HCT116 (cell line): ENCODE results near the gene IMMP2L. TPM values are rescaled to one million over a fixed set of nuclear protein-coding genes. Genes with fewer than 3 reads are reported as not detected.

ENCODE experiments used
- ATAC-seq: fragments of 200-7000 bp; cut with Tn5 transposase; 2 replicates; pipeline ENCODE4 v1.9.1; 2020; ENCODE audit warnings: mild to moderate bottlenecking, moderate library complexity
- BruUV-seq: library from RNA; stranded (reverse); fragments of 400-500 nt; replicated peaks from 2 replicates; lab custom pipeline; 2021; lab: Mats Ljungman, UMichigan
- CTCF ChIA-PET: fragments of 300-600 bp; sonication (Branson Sonifier 250); formaldehyde crosslinking; loops from one replicate; lab custom pipeline; 2021; ENCODE audit warnings: antibody characterized with exemption; lab: Charles Lee
- POLR2A ChIA-PET: fragments of 300-600, 350-600 bp; sonication (Branson Sonifier 250); formaldehyde crosslinking; loops from one replicate; lab custom pipeline; 2021; ENCODE audit warnings: antibody characterized with exemption; lab: Charles Lee
- RAD21 ChIA-PET, 2 experiments: fragments of 300-600 bp; sonication (Branson Sonifier 250); formaldehyde crosslinking; loops; one replicate each; lab custom pipeline; 2023; ENCODE audit warnings: low total read pairs in 2 of 2; ENCODE audit not compliant: uncharacterized antibody in 2 of 2, unreplicated experiment in 2 of 2, low non-redundant PET in 1 of 2; lab: Charles Lee
- DNase-seq: peaks from one replicate; pipeline ENCODE4 v3.0.0-alpha.2; 2010; ENCODE audit warnings: low read depth, low spot score
- H2AFZ ChIP-seq: fragments of 200-600 bp; shearing (Covaris generic), sonication (generic); 2 replicates; pipeline ENCODE4 v1.6.1; 2017; ENCODE audit warnings: low read depth, mixed run types, mixed read lengths, antibody characterized with exemption, low read length; ENCODE audit not compliant: poor library complexity, severe bottlenecking
- H3K27ac ChIP-seq: 2 replicates; pipeline ENCODE4 v1.5.1; 2012; ENCODE audit warnings: low read depth, low read length
- H3K27me3 ChIP-seq: fragments of 200-600 bp; sonication (generic); 2 replicates; pipeline ENCODE4 v1.6.1; 2016; ENCODE audit warnings: mixed run types, low read length, mixed read lengths; ENCODE audit not compliant: insufficient read depth
- H3K36me3 ChIP-seq, 2 experiments: fragments of 200-500 bp in 1 of 2; fragments of 200-600 bp in 1 of 2; sonication (Bioruptor generic) in 1 of 2; sonication (generic) in 1 of 2; 2 replicates each; pipeline versions ENCODE4 v1.5.1 to v1.6.1; 2014 to 2016; ENCODE audit warnings: low read length in 2 of 2, inconsistent platforms in 1 of 2, mixed read lengths in 1 of 2, mixed run types in 1 of 2; ENCODE audit not compliant: insufficient read depth in 2 of 2, control insufficient read depth in 1 of 2
- H3K4me1 ChIP-seq, 2 experiments: fragments of 200-600 bp in 1 of 2; sonication (generic) in 1 of 2; 2 replicates each; pipeline versions ENCODE4 v1.5.1 to v1.6.1; 2012 to 2017; ENCODE audit warnings: low read length in 2 of 2, inconsistent platforms in 1 of 2, mild to moderate bottlenecking in 1 of 2, mixed read lengths in 1 of 2, mixed run types in 1 of 2, moderate library complexity in 1 of 2; ENCODE audit not compliant: insufficient read depth in 2 of 2, control insufficient read depth in 1 of 2
- H3K4me2 ChIP-seq: fragments of 200-600 bp; sonication (generic); 2 replicates; pipeline ENCODE4 v1.6.1; 2017; ENCODE audit warnings: mixed run types, low read length, mixed read lengths
- H3K4me3 ChIP-seq, 2 experiments: fragments of 200-600 bp in 1 of 2; sonication (generic) in 1 of 2; replicated peaks in 1 of 2; 2 replicates each; pipeline ENCODE4 v1.5.1; 2011 to 2016; ENCODE audit warnings: low read length in 2 of 2, control low read depth in 1 of 2, low read depth in 1 of 2, mild to moderate bottlenecking in 1 of 2, mixed read lengths in 1 of 2, mixed run types in 1 of 2
- H3K79me2 ChIP-seq: fragments of 200-600 bp; sonication (generic); 2 replicates; pipeline ENCODE4 v1.6.1; 2017; ENCODE audit warnings: mild to moderate bottlenecking, mixed run types, low read length, moderate library complexity, mixed read lengths; ENCODE audit not compliant: insufficient read depth
- H3K9ac ChIP-seq: fragments of 200-600 bp; sonication (generic); 2 replicates; pipeline ENCODE4 v1.6.1; 2016; ENCODE audit warnings: low read length, mixed read lengths
- H3K9me2 ChIP-seq: fragments of 200-600 bp; sonication (generic), shearing (Covaris generic); 2 replicates; pipeline ENCODE4 v1.6.1; 2017; ENCODE audit warnings: mixed run types, mild to moderate bottlenecking, moderate library complexity; ENCODE audit not compliant: insufficient read depth
- H3K9me3 ChIP-seq, 2 experiments: fragments of 200-500 bp in 1 of 2; fragments of 200-600 bp in 1 of 2; sonication (Bioruptor generic) in 1 of 2; sonication (generic) in 1 of 2; 2 replicates each; pipeline ENCODE4 v1.6.1; 2014 to 2017; ENCODE audit warnings: low read length in 2 of 2, mixed read lengths in 2 of 2, inconsistent platforms in 1 of 2, low read depth in 1 of 2, mild to moderate bottlenecking in 1 of 2, mixed run types in 1 of 2, moderate library complexity in 1 of 2; ENCODE audit not compliant: control insufficient read depth in 1 of 2, insufficient read depth in 1 of 2
- H4K20me1 ChIP-seq: fragments of 200-600 bp; sonication (generic), shearing (Covaris generic); 2 replicates; pipeline ENCODE4 v1.6.1; 2017; ENCODE audit warnings: mixed run types, mild to moderate bottlenecking, moderate library complexity; ENCODE audit not compliant: insufficient read depth
- ATF3 ChIP-seq: IDR thresholded peaks from 2 replicates; pipeline ENCODE4 v1.6.1; 2012
- CEBPB ChIP-seq: IDR thresholded peaks from 2 replicates; pipeline ENCODE4 v1.6.1; 2012; ENCODE audit warnings: low read depth
- EGR1 ChIP-seq: IDR thresholded peaks from 2 replicates; pipeline ENCODE4 v1.6.1; 2012; ENCODE audit warnings: low read depth
- ELF1 ChIP-seq: IDR thresholded peaks from 2 replicates; pipeline ENCODE4 v1.6.1; 2012; ENCODE audit warnings: low read depth, borderline replicate concordance
- EZH2 ChIP-seq: fragments of 200-600 bp; sonication (generic); IDR thresholded peaks from 2 replicates; pipeline ENCODE4 v1.6.1; 2017; ENCODE audit warnings: antibody characterized with exemption, mixed run types
- FOSL1 ChIP-seq: IDR thresholded peaks from 2 replicates; pipeline ENCODE4 v1.6.1; 2012; ENCODE audit warnings: low read depth
- JUND ChIP-seq: IDR thresholded peaks from 2 replicates; pipeline ENCODE4 v1.6.1; 2012
- MAX ChIP-seq: IDR thresholded peaks from 2 replicates; pipeline ENCODE4 v1.6.1; 2012
- POLR2AphosphoS5 ChIP-seq: IDR thresholded peaks from 2 replicates; pipeline ENCODE4 v1.6.1; 2011; ENCODE audit warnings: mild to moderate bottlenecking, low read depth, low read length, moderate library complexity
- RAD21 ChIP-seq: IDR thresholded peaks from 2 replicates; pipeline ENCODE4 v1.6.1; 2012; ENCODE audit warnings: low read depth, mild to moderate bottlenecking
- REST ChIP-seq: IDR thresholded peaks from 2 replicates; pipeline ENCODE4 v1.6.1; 2012; ENCODE audit warnings: low read depth
- SIN3A ChIP-seq: IDR thresholded peaks from 2 replicates; pipeline ENCODE4 v1.6.1; 2012; ENCODE audit warnings: low read depth
- SRF ChIP-seq: IDR thresholded peaks from 2 replicates; pipeline ENCODE4 v1.6.1; 2012; ENCODE audit warnings: low read depth
- TCF7L2 ChIP-seq: IDR thresholded peaks from 2 replicates; pipeline ENCODE4 v1.7.0; 2011; ENCODE audit warnings: borderline replicate concordance, inconsistent platforms; ENCODE audit not compliant: insufficient read depth, insufficient read length; ENCODE audit errors: extremely low read depth
- YY1 ChIP-seq: IDR thresholded peaks from 2 replicates; pipeline ENCODE4 v1.6.1; 2011; ENCODE audit warnings: low read length, low read depth, moderate library complexity, mild to moderate bottlenecking; ENCODE audit not compliant: insufficient replicate concordance; ENCODE audit errors: extremely low read depth
- ZFX ChIP-seq: fragments of 450-650 bp; IDR thresholded peaks from 2 replicates; pipeline ENCODE4 v1.6.1; 2017
- ZNF274 ChIP-seq: fragments of 200-500 bp; sonication (Bioruptor generic); IDR thresholded peaks from 2 replicates; pipeline ENCODE4 v1.6.1; 2014; ENCODE audit warnings: mild to moderate bottlenecking, low read depth, low read length, inconsistent platforms
- intact Hi-C: fragments of 100-400 bp; cut with micrococcal nuclease; formaldehyde crosslinking; loops from 2 replicates; pipeline ENCODE4 v1.10.0; 2022
- total RNA-seq: library from RNA; stranded (reverse); gene quantifications from one replicate; pipeline ENCODE4 v1.2.1, GENCODE V29; 2021; ENCODE audit not compliant: unreplicated experiment

Gene IMMP2L
- total RNA-seq, 1 experiment from 2014 or later, result 21.1 TPM

- no peaks in the 10 kb centered on the region for H3K79me2 ChIP-seq
- no peak overlapping the region for H3K9ac ChIP-seq
- ChIA-PET RAD21 (no interaction called here), POLR2A (no interaction called here), CTCF (no interaction called here)
- no peak overlapping the region for H2AFZ ChIP-seq
- DNase-seq (no peak), ATAC-seq (no peak)
- no peaks in the 10 kb centered on the region for H3K9me2 ChIP-seq
- H3K4me1 ChIP-seq, result no peaks in the 10 kb centered on the region
- H3K4me3 ChIP-seq, result no peak overlapping the region
- no peaks in the 10 kb centered on the region for H3K9me3 ChIP-seq
- no peak overlapping the region for H3K27ac ChIP-seq
- intact Hi-C loops, result loop anchor here (10.0 kb wide), 2 partner anchors 252 to 1388 kb away; no protein-coding TSS in a partner anchor
- no peaks in the 10 kb centered on the region for H3K27me3 ChIP-seq
- no peaks in the 10 kb centered on the region for H3K36me3 ChIP-seq
- no TSS peak for BruUV-seq
- H4K20me1 ChIP-seq, result no peaks in the 10 kb centered on the region
- TF ChIP-seq CEBPB (no peak), SIN3A (no peak), FOSL1 (no peak), SRF (no peak), MAX (no peak), REST (no peak), EZH2 (no peak), TCF7L2 (no peak), ELF1 (no peak), ZFX (no peak), ZNF274 (no peak), RAD21 (no peak), ATF3 (no peak), YY1 (no peak), JUND (no peak), POLR2AphosphoS5 (no peak), EGR1 (no peak)
- H3K4me2 ChIP-seq, result no peak overlapping the region
Measured at GRCh38 chr7:111483078-111483477, 79.2 kb downstream of the IMMP2L start.
